K562 (cell line): ENCODE results near the gene GLUD1.
"Not testable (repeated sequence)": the region's sequence is repeated elsewhere in the genome, so short reads cannot be mapped to it uniquely, and the experiment has no call there.

Experiments used
- ARID4B ChIP-seq: sonication (generic); formaldehyde crosslinking; IDR thresholded peaks from 2 replicates; pipeline ENCODE4 v1.8.0; 2022; ENCODE audit warnings: mild to moderate bottlenecking, missing genetic modification reagents
- CTCF ChIP-seq, 3 experiments: IDR thresholded peaks in 2 of 3; conservative IDR thresholded peaks in 1 of 3; 2 replicates each; pipeline ENCODE4 v1.5.1; 2011 to 2012; ENCODE audit warnings: low read length in 3 of 3, mild to moderate bottlenecking in 3 of 3, control low read depth in 2 of 3, improper control_type of control experiment in 1 of 3, inconsistent platforms in 1 of 3, low read depth in 1 of 3, mixed read lengths in 1 of 3, moderate library complexity in 1 of 3; ENCODE audit not compliant: insufficient read depth in 2 of 3
- FOS ChIP-seq: IDR thresholded peaks from 3 replicates; pipeline ENCODE4 v1.6.1; 2011; ENCODE audit not compliant: insufficient read length; ENCODE audit errors: extremely low read depth
- IRF2 ChIP-seq: sonication (generic); formaldehyde crosslinking; IDR thresholded peaks from 2 replicates; pipeline ENCODE4 v1.8.1; 2022; ENCODE audit warnings: mild to moderate bottlenecking, missing genetic modification reagents
- JUND ChIP-seq, 2 experiments: IDR thresholded peaks; 2 replicates in 1 of 2; 3 replicates in 1 of 2; pipeline ENCODE4 v1.6.1; 2011; ENCODE audit warnings: borderline replicate concordance in 2 of 2, low read depth in 2 of 2, low read length in 2 of 2, improper control_type of control experiment in 1 of 2, missing biosample characterization in 1 of 2, missing genetic modification characterization in 1 of 2, missing genetic modification reagents in 1 of 2
- KAT7 ChIP-seq: sonication (generic); formaldehyde crosslinking; IDR thresholded peaks from 2 replicates; pipeline ENCODE4 v1.8.0; 2022; ENCODE audit warnings: missing genetic modification reagents, mild to moderate bottlenecking, borderline replicate concordance
- MAZ ChIP-seq, 2 experiments: fragments of 450-650 bp in 1 of 2; sonication (generic) in 1 of 2; formaldehyde crosslinking; IDR thresholded peaks in 1 of 2; conservative IDR thresholded peaks in 1 of 2; 2 replicates each; pipeline versions ENCODE4 v1.4.0 to v1.5.0; 2020; ENCODE audit warnings: mild to moderate bottlenecking in 1 of 2, missing genetic modification reagents in 1 of 2
- POLR2A ChIP-seq: fragments of 450-650 bp; conservative IDR thresholded peaks from 2 replicates; pipeline ENCODE4 v1.6.1; 2016
- SOX6 ChIP-seq: fragments of 450-650 bp; IDR thresholded peaks from 2 replicates; pipeline ENCODE4 v1.6.1; 2014; ENCODE audit warnings: mild to moderate bottlenecking
- ZNF76 ChIP-seq: fragments of 250-450 bp; sonication (Bioruptor Pico); IDR thresholded peaks from 2 replicates; pipeline ENCODE4 v1.4.0; 2020; ENCODE audit warnings: mild to moderate bottlenecking, moderate library complexity, borderline replicate concordance
- TF ChIP-seq, protein P1 (sequence below): fragments of 450-650 bp; formaldehyde crosslinking; IDR thresholded peaks from 2 replicates; pipeline ENCODE4 v1.4.0; 2022; ENCODE audit warnings: missing genetic modification characterization

DNA sequence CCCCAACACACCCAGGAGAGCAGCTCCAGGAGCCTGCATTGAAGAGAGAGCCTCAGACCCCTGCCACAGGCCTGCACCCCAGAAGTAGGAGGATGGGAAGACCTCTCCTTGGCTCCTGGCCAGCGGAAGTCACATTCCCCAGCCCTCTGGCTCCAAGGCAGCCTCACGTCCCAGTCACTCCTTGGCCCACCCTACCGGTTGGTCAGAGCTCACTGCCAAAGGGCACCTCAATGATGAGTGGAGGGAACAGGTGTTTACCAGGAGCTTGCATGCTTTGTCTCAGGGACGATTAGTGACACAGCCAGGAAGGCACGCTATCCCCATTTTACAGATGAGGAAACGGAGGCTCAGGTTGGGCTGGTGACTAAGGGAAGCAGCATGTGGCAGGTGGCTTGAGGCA is 75.6 kb downstream of the GLUD1 start:
- TF ChIP-seq CTCF (IDR thresholded peaks at IDR 0.05 in 2 of 3, conservative IDR thresholded peaks at IDR 0.05 in 1 of 3; ENCODE audit: insufficient read depth in 2 of 3, low read depth in 1 of 3, low read length in 3 of 3); IRF2; SOX6; MAZ (CRISPR knock-in tag; conservative IDR thresholded peaks at IDR 0.05 in 1 of 2, IDR thresholded peaks at IDR 0.05 in 1 of 2); ARID4B (CRISPR knock-in tag); ZNF76 (CRISPR knock-in tag); POLR2A; KAT7 (CRISPR knock-in tag); FOS; JUND (IDR thresholded peaks at IDR 0.05; ENCODE audit: borderline replicate concordance, low read depth, low read length); JUND (tag; IDR thresholded peaks at IDR 0.05; ENCODE audit: borderline replicate concordance, low read depth, low read length): not testable (repeated sequence)
- TF ChIP-seq, protein P1, sequence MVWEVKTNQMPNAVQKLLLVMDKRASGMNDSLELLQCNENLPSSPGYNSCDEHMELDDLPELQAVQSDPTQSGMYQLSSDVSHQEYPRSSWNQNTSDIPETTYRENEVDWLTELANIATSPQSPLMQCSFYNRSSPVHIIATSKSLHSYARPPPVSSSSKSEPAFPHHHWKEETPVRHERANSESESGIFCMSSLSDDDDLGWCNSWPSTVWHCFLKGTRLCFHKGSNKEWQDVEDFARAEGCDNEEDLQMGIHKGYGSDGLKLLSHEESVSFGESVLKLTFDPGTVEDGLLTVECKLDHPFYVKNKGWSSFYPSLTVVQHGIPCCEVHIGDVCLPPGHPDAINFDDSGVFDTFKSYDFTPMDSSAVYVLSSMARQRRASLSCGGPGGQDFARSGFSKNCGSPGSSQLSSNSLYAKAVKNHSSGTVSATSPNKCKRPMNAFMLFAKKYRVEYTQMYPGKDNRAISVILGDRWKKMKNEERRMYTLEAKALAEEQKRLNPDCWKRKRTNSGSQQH (CRISPR knock-in tag): not testable (repeated sequence)
